PC-9 (cell line): ENCODE data around the gene GAPDHS. TPM values are rescaled to one million over a fixed set of nuclear protein-coding genes. Genes with fewer than 3 reads are reported as not detected.

Experiments
- BruUV-seq: library from RNA; stranded (reverse); fragments of 400-500 nt; replicated peaks from 2 replicates; lab custom pipeline; 2021; lab: Mats Ljungman, UMichigan
- CTCF ChIA-PET: fragments of 300-600 bp; sonication (Branson Sonifier 250); formaldehyde crosslinking; loops from one replicate; lab custom pipeline; 2022; ENCODE audit warnings: antibody characterized with exemption; lab: Charles Lee
- POLR2A ChIA-PET: fragments of 300-600 bp; sonication (Branson Sonifier 250); formaldehyde crosslinking; loops from one replicate; lab custom pipeline; 2022; ENCODE audit warnings: antibody characterized with exemption; ENCODE audit not compliant: unreplicated experiment; lab: Charles Lee
- DNase-seq, 2 experiments: peaks; one replicate each; pipeline versions ENCODE4 v3.0.0 to v3.0.0-alpha.2; 2015 to 2022; ENCODE audit warnings: mixed read lengths in 1 of 2
- H2AFZ ChIP-seq: fragments of 200-600 bp; sonication (generic); 2 replicates; pipeline ENCODE4 v1.8.1; 2017; ENCODE audit warnings: antibody characterized with exemption
- H3F3A ChIP-seq: fragments of 200-600 bp; sonication (generic); 2 replicates; pipeline ENCODE4 v1.8.1; 2017; ENCODE audit warnings: antibody characterized with exemption, mild to moderate bottlenecking, low read depth; ENCODE audit not compliant: insufficient read depth
- H3K27ac ChIP-seq: fragments of 200-600 bp; sonication (generic); 2 replicates; pipeline ENCODE4 v1.6.1; 2016; ENCODE audit warnings: mixed run types
- H3K27me3 ChIP-seq: fragments of 200-600 bp; sonication (generic); 2 replicates; pipeline ENCODE4 v1.6.1; 2016; ENCODE audit warnings: low read depth, mixed run types; ENCODE audit not compliant: insufficient read depth
- H3K36me3 ChIP-seq: fragments of 200-600 bp; sonication (generic); 2 replicates; pipeline ENCODE4 v1.6.1; 2016; ENCODE audit warnings: low read depth, mixed run types
- H3K4me1 ChIP-seq: fragments of 200-600 bp; sonication (generic); replicated peaks from 2 replicates; pipeline ENCODE4 v1.6.1; 2016; ENCODE audit warnings: mixed run types; ENCODE audit not compliant: insufficient read depth
- H3K4me2 ChIP-seq: fragments of 200-600 bp; sonication (generic); 2 replicates; pipeline ENCODE4 v1.6.1; 2017; ENCODE audit warnings: mixed run types
- H3K4me3 ChIP-seq: fragments of 200-600 bp; sonication (generic); 2 replicates; pipeline ENCODE4 v1.6.1; 2016; ENCODE audit warnings: mixed run types
- H3K79me2 ChIP-seq: fragments of 200-600 bp; sonication (generic); 2 replicates; pipeline ENCODE4 v1.6.1; 2017; ENCODE audit warnings: low read depth, mixed run types
- H3K9me2 ChIP-seq: fragments of 200-600 bp; sonication (generic); 2 replicates; pipeline ENCODE4 v1.8.1; 2017; ENCODE audit warnings: mild to moderate bottlenecking; ENCODE audit not compliant: insufficient read depth
- H3K9me3 ChIP-seq: fragments of 200-600 bp; sonication (generic); 2 replicates; pipeline ENCODE4 v1.8.1; 2016; ENCODE audit warnings: low read depth; ENCODE audit not compliant: insufficient read depth
- H4K20me1 ChIP-seq: fragments of 200-600 bp; sonication (generic); 2 replicates; pipeline ENCODE4 v1.8.1; 2017; ENCODE audit not compliant: insufficient read depth
- EZH2 ChIP-seq: fragments of 200-600 bp; sonication (generic); IDR thresholded peaks from 2 replicates; pipeline ENCODE4 v1.8.0; 2017; ENCODE audit warnings: antibody characterized with exemption, low read depth
- intact Hi-C: fragments of 100-400 bp; cut with micrococcal nuclease; formaldehyde crosslinking; loops from one replicate; pipeline ENCODE4 v1.10.0; 2022; ENCODE audit not compliant: unreplicated experiment
- total RNA-seq: library from RNA; stranded (reverse); gene quantifications from 2 replicates; pipeline ENCODE4 v1.2.3, GENCODE V29; 2021
- TF ChIP-seq, protein P1 (sequence below): fragments of 200-600 bp; sonication (generic); conservative IDR thresholded peaks from 2 replicates; pipeline ENCODE4 v1.6.1; 2017; ENCODE audit warnings: mixed run types, antibody characterized with exemption, mild to moderate bottlenecking, moderate library complexity

GAPDHS gene
- total RNA-seq, 1 experiment from 2014 or later, result not detected

DNA sequence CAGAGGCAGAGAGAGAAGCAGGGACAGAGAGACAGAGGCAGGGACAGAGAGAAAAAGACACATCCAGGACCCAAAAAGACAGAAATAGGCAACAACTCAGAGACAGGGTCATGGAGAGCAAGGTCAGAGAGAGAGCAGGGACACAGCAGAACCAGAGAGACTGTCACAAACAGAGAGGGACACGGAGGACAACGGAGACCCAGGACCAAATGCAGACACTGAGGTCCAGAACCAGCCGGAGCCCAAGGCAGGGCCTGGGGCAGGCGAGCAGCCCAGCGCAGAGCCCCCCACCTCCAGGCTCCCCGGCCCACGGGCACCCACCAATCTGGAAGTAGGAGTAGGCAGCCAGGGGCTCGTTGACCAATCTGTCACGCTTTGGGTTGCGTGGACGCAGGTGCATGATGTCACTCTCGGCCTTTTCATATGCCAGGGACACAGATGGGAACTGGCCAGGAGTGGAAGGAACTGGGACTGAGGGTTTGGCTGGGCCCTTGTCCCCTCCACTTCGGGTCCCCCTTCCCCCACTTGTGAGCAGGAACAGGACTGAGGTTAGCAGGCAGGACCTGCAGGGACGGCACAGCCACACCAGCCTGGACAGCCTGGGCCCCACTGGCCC, 20.2 kb downstream of the GAPDHS start:
- CTCF ChIA-PET, result no interaction called here

DNA sequence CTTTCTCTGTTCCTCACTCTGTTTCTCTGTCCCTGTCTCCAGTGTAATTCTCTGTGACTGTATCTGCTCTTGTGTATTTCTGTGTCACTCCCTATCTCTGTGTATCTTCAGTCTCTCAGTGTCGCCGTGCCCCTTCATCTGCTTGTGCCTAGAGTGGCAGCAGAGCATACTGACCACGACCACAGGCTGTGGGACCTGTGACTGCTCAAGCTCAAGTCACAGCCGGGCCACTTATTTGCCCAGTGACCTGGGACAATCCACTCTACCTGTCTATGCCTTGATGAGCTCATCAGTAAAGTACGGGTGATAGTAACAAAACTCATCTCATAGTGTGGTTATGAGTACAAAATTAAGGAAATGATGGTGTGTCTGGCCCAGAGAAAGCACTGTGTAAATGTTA, 20.8 kb downstream of the GAPDHS start:
- ChIA-PET POLR2A (interaction anchor here (0.7 kb wide), 1 partner anchor 942 kb away, joined by 3 read pairs; no protein-coding TSS in a partner anchor), CTCF (interaction anchor here (0.6 kb wide), 1 partner anchor 28 kb away, joined by 9 read pairs; no protein-coding TSS in a partner anchor)
- H3K4me3 ChIP-seq, result no peak overlapping the region
- intact Hi-C loops, result no loop called here
- H2AFZ ChIP-seq, result no peak overlapping the region
- H4K20me1 ChIP-seq, result no peaks in the 10 kb centered on the region
- peaks cover under 1% of the 10 kb centered on the region; the same call in 1 of the 2 replicates for H3K27me3 ChIP-seq
- no peaks in the 10 kb centered on the region for H3K9me2 ChIP-seq
- H3K27ac ChIP-seq, result no peak overlapping the region
- no peaks in the 10 kb centered on the region for H3K36me3 ChIP-seq
- no peaks in the 10 kb centered on the region; the same call in none of the 2 replicates for H3F3A ChIP-seq
- no peak for DNase-seq
- TF ChIP-seq, protein P1, sequence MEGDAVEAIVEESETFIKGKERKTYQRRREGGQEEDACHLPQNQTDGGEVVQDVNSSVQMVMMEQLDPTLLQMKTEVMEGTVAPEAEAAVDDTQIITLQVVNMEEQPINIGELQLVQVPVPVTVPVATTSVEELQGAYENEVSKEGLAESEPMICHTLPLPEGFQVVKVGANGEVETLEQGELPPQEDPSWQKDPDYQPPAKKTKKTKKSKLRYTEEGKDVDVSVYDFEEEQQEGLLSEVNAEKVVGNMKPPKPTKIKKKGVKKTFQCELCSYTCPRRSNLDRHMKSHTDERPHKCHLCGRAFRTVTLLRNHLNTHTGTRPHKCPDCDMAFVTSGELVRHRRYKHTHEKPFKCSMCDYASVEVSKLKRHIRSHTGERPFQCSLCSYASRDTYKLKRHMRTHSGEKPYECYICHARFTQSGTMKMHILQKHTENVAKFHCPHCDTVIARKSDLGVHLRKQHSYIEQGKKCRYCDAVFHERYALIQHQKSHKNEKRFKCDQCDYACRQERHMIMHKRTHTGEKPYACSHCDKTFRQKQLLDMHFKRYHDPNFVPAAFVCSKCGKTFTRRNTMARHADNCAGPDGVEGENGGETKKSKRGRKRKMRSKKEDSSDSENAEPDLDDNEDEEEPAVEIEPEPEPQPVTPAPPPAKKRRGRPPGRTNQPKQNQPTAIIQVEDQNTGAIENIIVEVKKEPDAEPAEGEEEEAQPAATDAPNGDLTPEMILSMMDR, result no peak
- TF ChIP-seq EZH2, result no peak
- H3K79me2 ChIP-seq, result no peaks in the 10 kb centered on the region
- H3K4me2 ChIP-seq, result no peak overlapping the region
- no TSS peak for BruUV-seq
- H3K4me1 ChIP-seq, result no peaks in the 10 kb centered on the region
- H3K9me3 ChIP-seq, result no peaks in the 10 kb centered on the region

More for the DNA sequence above, 20.2 kb downstream of the GAPDHS start:
- H3K9me2 ChIP-seq, result no peaks in the 10 kb centered on the region
- no peaks in the 10 kb centered on the region for H3K4me1 ChIP-seq
- H3K9me3 ChIP-seq, result no peaks in the 10 kb centered on the region
- H3F3A ChIP-seq, result no peaks in the 10 kb centered on the region; the same call in none of the 2 replicates
- BruUV-seq, result no TSS peak
- H2AFZ ChIP-seq, result no peak overlapping the region
- H3K4me3 ChIP-seq, result no peak overlapping the region
- DNase-seq, result no peak
- H3K27ac ChIP-seq, result no peak overlapping the region
- POLR2A ChIA-PET, result no interaction called here
- no peak overlapping the region for H3K4me2 ChIP-seq
- H3K36me3 ChIP-seq, result no peaks in the 10 kb centered on the region
- no peaks in the 10 kb centered on the region; the same call in 1 of the 2 replicates for H4K20me1 ChIP-seq
- H3K79me2 ChIP-seq, result no peaks in the 10 kb centered on the region
- no peaks in the 10 kb centered on the region for H3K27me3 ChIP-seq
- TF ChIP-seq, protein P1, result no peak
- TF ChIP-seq EZH2, result no peak
- intact Hi-C loops, result no loop called here

DNA sequence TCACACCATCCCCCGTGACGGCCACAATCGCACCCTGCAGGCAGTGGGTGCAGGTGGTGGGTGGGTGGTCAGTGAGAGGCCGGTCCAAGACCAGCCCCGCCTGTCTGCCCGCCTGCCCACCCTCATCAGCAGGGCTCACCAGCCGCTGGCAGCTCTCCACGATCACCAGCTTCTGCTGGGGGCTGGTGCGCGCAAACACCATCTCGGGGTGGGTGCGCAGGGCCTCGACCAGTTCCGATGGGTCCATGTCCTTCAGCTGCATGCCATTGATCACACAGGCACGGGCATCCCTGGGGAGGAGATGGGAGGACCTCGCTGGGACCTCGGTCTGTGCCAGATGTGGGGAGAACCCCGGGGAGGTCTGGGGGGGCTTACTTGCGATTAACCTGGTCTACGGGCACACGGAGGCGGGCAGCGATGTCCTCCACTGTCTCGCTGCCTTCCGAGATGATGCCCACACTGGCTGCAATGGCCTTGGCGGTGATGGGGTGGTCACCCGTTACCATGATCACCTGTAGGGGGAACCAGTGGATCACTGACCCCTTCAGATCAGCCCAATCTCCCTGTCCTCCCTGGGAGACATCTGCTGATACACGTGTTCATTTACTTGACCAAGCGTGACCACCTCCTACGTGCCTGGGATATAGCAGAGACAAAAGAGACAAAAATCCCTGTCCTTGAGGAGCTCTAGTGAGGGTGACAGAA, 22.2 kb downstream of the GAPDHS start:
- Histone ChIP-seq H3K9me2 (no peaks in the 10 kb centered on the region), H4K20me1 (no peaks in the 10 kb centered on the region), H3K4me1 (no peaks in the 10 kb centered on the region), H3K27ac (no peak overlapping the region), H3K27me3 (peaks cover 9% of the 10 kb centered on the region), H3K79me2 (no peaks in the 10 kb centered on the region), H3K4me3 (no peak overlapping the region), H3K9me3 (no peaks in the 10 kb centered on the region), H3F3A (no peaks in the 10 kb centered on the region; the same call in none of the 2 replicates), H2AFZ (no peak overlapping the region), H3K4me2 (no peak overlapping the region), H3K36me3 (no peaks in the 10 kb centered on the region)
- TF ChIP-seq, protein P1, result peak; percentile 63
- TF ChIP-seq EZH2, result no peak
- ChIA-PET CTCF (no interaction called here), POLR2A (no interaction called here)
- intact Hi-C loops, result loop anchor here (1.0 kb wide), 2 partner anchors 138 to 161 kb away; no protein-coding TSS in a partner anchor
- BruUV-seq, result no TSS peak
- peak in 1 of 2 experiments; percentile 48 for DNase-seq
